ENCODE measurements around the gene IDUA.

IDUA gene

DNA sequence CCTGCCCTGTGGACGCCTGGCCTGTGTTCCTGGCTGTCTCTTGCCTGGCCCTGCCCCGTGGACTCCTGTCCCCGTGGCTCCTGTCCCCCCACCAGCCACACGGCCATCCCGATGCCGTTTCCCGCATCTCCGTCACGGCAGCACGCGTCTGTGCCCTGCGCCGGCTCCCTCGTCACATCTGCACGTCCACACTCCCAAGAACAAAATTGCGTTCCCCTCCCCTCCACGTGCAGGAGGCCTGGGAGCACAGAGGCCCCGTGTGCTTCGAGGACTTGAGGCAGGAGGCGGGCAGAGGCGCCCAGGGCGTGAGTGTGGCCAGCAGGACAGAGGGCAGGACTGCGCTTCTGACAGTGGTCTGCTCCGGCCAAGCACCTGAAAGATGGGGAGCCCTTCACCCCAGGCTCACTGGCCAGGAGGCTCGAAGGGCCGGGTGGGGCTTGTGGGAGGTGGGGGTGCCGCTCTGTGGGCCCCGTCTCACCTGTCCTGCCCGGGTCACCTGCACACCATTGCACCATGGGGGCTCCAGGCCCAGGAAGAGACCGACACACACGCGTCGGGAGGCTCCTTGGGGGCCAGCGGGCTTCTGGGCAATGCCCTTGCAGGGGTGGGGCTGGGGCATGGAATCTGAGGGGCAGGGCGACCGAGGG is 41.9 kb downstream of the IDUA start:
- no peak for DNase-seq (ENCODE audit: low read depth, low spot score)
- no peaks in the 10 kb centered on the region for H3K9me3 ChIP-seq (ENCODE audit: control insufficient read depth, insufficient read depth, low read length)
- WGBS (ENCODE audit: insufficient coverage, insufficient read length): no CpG with 5 or more reads among the region's 36 CpGs
- H3K27ac ChIP-seq (ENCODE audit: low read length): no peak overlapping the region
- peaks cover 11% of the 10 kb centered on the region for H3K36me3 ChIP-seq (ENCODE audit: control insufficient read depth, insufficient read depth, low read length)
- no peaks in the 10 kb centered on the region for H3K27me3 ChIP-seq (ENCODE audit: control insufficient read depth, insufficient read depth, low read length)
- H3K4me3 ChIP-seq (ENCODE audit: low read length): no peak overlapping the region
- H3K4me1 ChIP-seq (ENCODE audit: control insufficient read depth, insufficient read depth, low read length): no peaks in the 10 kb centered on the region

DNA sequence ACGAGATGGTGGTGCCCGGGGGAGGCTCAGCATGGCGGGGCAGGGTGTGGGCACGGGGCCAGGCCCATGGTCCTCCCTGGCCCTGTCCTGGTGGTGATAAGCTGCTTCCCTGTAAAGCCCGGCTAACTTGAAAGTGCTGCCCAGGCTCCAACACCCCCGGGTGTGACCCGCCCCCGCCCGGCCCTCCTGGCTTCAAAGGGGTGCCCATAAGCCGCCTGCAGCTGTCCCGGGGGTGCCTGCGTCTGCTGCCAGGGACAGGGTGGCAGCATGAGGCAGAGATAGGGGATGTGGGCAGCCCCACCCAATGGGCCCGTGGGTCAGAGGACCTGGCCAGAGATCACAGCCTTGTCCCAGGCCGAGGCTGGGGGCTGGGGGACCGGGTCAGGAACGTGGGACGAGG is 42.7 kb downstream of the IDUA start:
- no CpG with 5 or more reads among the region's 17 CpGs for WGBS (ENCODE audit: insufficient coverage, insufficient read length)
- Histone ChIP-seq H3K4me3 (ENCODE audit: low read length) (no peak overlapping the region), H3K4me1 (ENCODE audit: control insufficient read depth, insufficient read depth, low read length) (no peaks in the 10 kb centered on the region), H3K36me3 (ENCODE audit: control insufficient read depth, insufficient read depth, low read length) (peaks cover 9% of the 10 kb centered on the region), H3K9me3 (ENCODE audit: control insufficient read depth, insufficient read depth, low read length) (no peaks in the 10 kb centered on the region), H3K27me3 (ENCODE audit: control insufficient read depth, insufficient read depth, low read length) (no peaks in the 10 kb centered on the region), H3K27ac (ENCODE audit: low read length) (no peak overlapping the region)
- DNase-seq (ENCODE audit: low read depth, low spot score): no peak

- H3K27ac ChIP-seq (ENCODE audit: low read length): no peak overlapping the region
- H3K27me3 ChIP-seq (ENCODE audit: control insufficient read depth, insufficient read depth, low read length): no peaks in the 10 kb centered on the region
- WGBS (ENCODE audit: insufficient coverage, insufficient read length): no CpG with 5 or more reads among the region's 12 CpGs
- DNase-seq (ENCODE audit: low read depth, low spot score): no peak
- no peak overlapping the region for H3K4me3 ChIP-seq (ENCODE audit: low read length)
- H3K4me1 ChIP-seq (ENCODE audit: control insufficient read depth, insufficient read depth, low read length): no peaks in the 10 kb centered on the region
- H3K9me3 ChIP-seq (ENCODE audit: control insufficient read depth, insufficient read depth, low read length): no peaks in the 10 kb centered on the region
- peaks cover 9% of the 10 kb centered on the region for H3K36me3 ChIP-seq (ENCODE audit: control insufficient read depth, insufficient read depth, low read length)
Measured at GRCh38 chr4:1030031-1030430, 43.2 kb downstream of the IDUA start.

- no peaks in the 10 kb centered on the region for H3K4me1 ChIP-seq (ENCODE audit: control insufficient read depth, insufficient read depth, low read length)
- no peak overlapping the region for H3K4me3 ChIP-seq (ENCODE audit: low read length)
- H3K36me3 ChIP-seq (ENCODE audit: control insufficient read depth, insufficient read depth, low read length): peaks cover 5% of the 10 kb centered on the region
- H3K27me3 ChIP-seq (ENCODE audit: control insufficient read depth, insufficient read depth, low read length): no peaks in the 10 kb centered on the region
- WGBS (ENCODE audit: insufficient coverage, insufficient read length): no CpG with 5 or more reads among the region's 16 CpGs
- H3K9me3 ChIP-seq (ENCODE audit: control insufficient read depth, insufficient read depth, low read length): no peaks in the 10 kb centered on the region
- no peak overlapping the region for H3K27ac ChIP-seq (ENCODE audit: low read length)
- DNase-seq (ENCODE audit: low read depth, low spot score): no peak
Measured at GRCh38 chr4:1030559-1030958, 43.7 kb downstream of the IDUA start.

DNA sequence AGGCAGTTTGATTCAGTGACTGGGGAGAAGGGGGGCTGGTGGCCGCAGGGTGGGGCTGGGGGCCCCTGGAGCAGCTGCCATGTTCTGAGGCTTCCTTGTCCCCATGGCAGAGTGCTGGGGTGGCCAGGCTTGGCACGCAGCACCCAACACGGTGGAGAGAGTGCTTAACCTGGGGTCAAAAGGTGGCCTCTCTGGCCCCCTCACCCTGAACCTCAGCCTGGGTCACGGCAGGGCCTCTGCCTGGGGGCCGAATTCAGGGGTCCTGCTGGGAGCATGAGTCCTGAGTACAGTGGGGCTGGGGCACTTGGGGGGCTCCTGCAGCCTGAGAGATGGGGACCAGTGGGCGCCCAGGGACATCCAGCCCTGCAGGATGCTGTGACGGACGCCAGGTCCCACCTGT is 44.5 kb downstream of the IDUA start:
- Histone ChIP-seq H3K36me3 (ENCODE audit: control insufficient read depth, insufficient read depth, low read length) (no peaks in the 10 kb centered on the region), H3K9me3 (ENCODE audit: control insufficient read depth, insufficient read depth, low read length) (no peaks in the 10 kb centered on the region), H3K27ac (ENCODE audit: low read length) (no peak overlapping the region), H3K27me3 (ENCODE audit: control insufficient read depth, insufficient read depth, low read length) (no peaks in the 10 kb centered on the region), H3K4me1 (ENCODE audit: control insufficient read depth, insufficient read depth, low read length) (no peaks in the 10 kb centered on the region), H3K4me3 (ENCODE audit: low read length) (no peak overlapping the region)
- DNase-seq (ENCODE audit: low read depth, low spot score): no peak
- no CpG with 5 or more reads among the region's 8 CpGs for WGBS (ENCODE audit: insufficient coverage, insufficient read length)

- Histone ChIP-seq H3K4me3 (ENCODE audit: low read length) (no peak overlapping the region), H3K4me1 (ENCODE audit: control insufficient read depth, insufficient read depth, low read length) (no peaks in the 10 kb centered on the region), H3K27ac (ENCODE audit: low read length) (no peak overlapping the region), H3K36me3 (ENCODE audit: control insufficient read depth, insufficient read depth, low read length) (no peaks in the 10 kb centered on the region), H3K9me3 (ENCODE audit: control insufficient read depth, insufficient read depth, low read length) (no peaks in the 10 kb centered on the region), H3K27me3 (ENCODE audit: control insufficient read depth, insufficient read depth, low read length) (no peaks in the 10 kb centered on the region)
- WGBS (ENCODE audit: insufficient coverage, insufficient read length): no CpG with 5 or more reads among the region's 37 CpGs
- DNase-seq (ENCODE audit: low read depth, low spot score): no peak
Measured at GRCh38 chr4:1031956-1032795, 45.3 kb downstream of the IDUA start.

DNA sequence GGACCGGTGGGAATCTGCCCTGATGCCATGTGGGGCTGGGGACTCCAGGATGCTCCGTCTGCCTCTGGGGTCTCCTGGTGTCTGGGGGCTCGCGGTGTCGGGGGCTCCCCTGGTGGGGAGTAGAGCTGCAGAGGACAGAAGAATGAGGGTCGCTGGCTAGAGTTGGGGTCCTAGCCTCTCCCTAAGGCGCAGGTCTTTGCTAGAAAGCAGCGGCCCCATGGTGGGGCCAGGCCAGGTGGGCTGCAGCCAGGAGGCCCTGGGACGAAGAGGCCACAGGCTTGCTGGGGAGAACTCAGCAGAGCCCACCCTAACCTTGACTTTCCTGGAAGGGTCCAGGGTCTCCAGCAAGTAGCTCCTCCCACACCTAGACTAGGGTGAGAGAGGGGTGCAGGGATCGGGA is 46.0 kb downstream of the IDUA start:
- Histone ChIP-seq H3K36me3 (ENCODE audit: control insufficient read depth, insufficient read depth, low read length) (no peaks in the 10 kb centered on the region), H3K9me3 (ENCODE audit: control insufficient read depth, insufficient read depth, low read length) (no peaks in the 10 kb centered on the region), H3K27ac (ENCODE audit: low read length) (no peak overlapping the region), H3K4me1 (ENCODE audit: control insufficient read depth, insufficient read depth, low read length) (no peaks in the 10 kb centered on the region), H3K4me3 (ENCODE audit: low read length) (no peak overlapping the region), H3K27me3 (ENCODE audit: control insufficient read depth, insufficient read depth, low read length) (no peaks in the 10 kb centered on the region)
- no CpG with 5 or more reads among the region's 10 CpGs for WGBS (ENCODE audit: insufficient coverage, insufficient read length)
- no peak for DNase-seq (ENCODE audit: low read depth, low spot score)

- Histone ChIP-seq H3K27ac (ENCODE audit: low read length) (no peak overlapping the region), H3K4me1 (ENCODE audit: control insufficient read depth, insufficient read depth, low read length) (no peaks in the 10 kb centered on the region; the same call in 1 of the 2 replicates), H3K27me3 (ENCODE audit: control insufficient read depth, insufficient read depth, low read length) (no peaks in the 10 kb centered on the region), H3K4me3 (ENCODE audit: low read length) (no peak overlapping the region), H3K9me3 (ENCODE audit: control insufficient read depth, insufficient read depth, low read length) (no peaks in the 10 kb centered on the region), H3K36me3 (ENCODE audit: control insufficient read depth, insufficient read depth, low read length) (no peaks in the 10 kb centered on the region)
- no CpG with 5 or more reads among the region's 35 CpGs for WGBS (ENCODE audit: insufficient coverage, insufficient read length)
- no peak for DNase-seq (ENCODE audit: low read depth, low spot score)
Measured at GRCh38 chr4:1033840-1034551, 47.2 kb downstream of the IDUA start.

DNA sequence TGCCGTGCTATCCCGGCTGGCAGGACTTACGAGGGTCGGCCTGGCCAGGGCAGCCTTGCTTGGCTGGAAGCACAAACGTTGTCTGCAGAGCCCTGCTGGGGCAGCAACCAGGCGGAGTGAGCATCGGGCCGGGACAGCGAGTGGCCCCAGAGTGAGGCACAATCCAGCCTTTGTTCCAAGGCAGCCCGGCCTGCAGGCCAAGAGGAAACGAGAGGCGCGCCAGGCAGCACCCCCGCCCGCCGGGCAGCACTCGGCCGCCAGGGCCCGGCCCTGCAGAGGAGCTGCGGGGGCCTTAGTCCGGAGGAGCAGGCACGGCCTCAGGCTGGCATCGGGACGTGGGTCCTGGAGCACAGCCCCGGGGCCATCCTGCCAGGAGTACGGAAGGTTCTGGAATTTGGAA is 48.7 kb downstream of the IDUA start:
- Histone ChIP-seq H3K4me3 (ENCODE audit: low read length) (no peak overlapping the region), H3K9me3 (ENCODE audit: control insufficient read depth, insufficient read depth, low read length) (no peaks in the 10 kb centered on the region), H3K36me3 (ENCODE audit: control insufficient read depth, insufficient read depth, low read length) (no peaks in the 10 kb centered on the region), H3K4me1 (ENCODE audit: control insufficient read depth, insufficient read depth, low read length) (peaks cover 3% of the 10 kb centered on the region), H3K27me3 (ENCODE audit: control insufficient read depth, insufficient read depth, low read length) (no peaks in the 10 kb centered on the region), H3K27ac (ENCODE audit: low read length) (no peak overlapping the region)
- no peak for DNase-seq (ENCODE audit: low read depth, low spot score)
- no CpG with 5 or more reads among the region's 26 CpGs for WGBS (ENCODE audit: insufficient coverage, insufficient read length)

DNA sequence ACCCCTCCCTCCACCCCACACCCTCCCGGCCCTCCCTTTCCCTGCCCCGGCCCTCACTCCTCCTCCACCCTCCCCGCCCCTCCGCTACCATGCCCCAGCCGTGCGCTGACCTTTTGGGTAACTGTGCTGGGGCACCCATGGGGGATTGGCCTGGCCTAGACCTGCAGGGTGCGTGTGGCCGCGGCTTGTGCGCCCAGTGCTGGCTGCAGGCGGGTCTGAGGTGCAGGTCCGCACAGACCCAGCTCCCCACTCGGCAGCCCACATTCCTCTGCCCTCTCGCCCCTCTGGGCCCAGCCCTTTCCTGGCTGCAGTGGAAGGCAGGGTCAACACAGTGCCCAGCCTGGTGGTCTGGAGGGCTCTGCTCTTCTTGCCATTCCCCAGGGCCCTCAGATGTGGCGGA is 49.3 kb downstream of the IDUA start:
- no peaks in the 10 kb centered on the region for H3K9me3 ChIP-seq (ENCODE audit: control insufficient read depth, insufficient read depth, low read length)
- peaks cover 4% of the 10 kb centered on the region for H3K4me1 ChIP-seq (ENCODE audit: control insufficient read depth, insufficient read depth, low read length)
- H3K27me3 ChIP-seq (ENCODE audit: control insufficient read depth, insufficient read depth, low read length): no peaks in the 10 kb centered on the region
- no CpG with 5 or more reads among the region's 15 CpGs for WGBS (ENCODE audit: insufficient coverage, insufficient read length)
- H3K4me3 ChIP-seq (ENCODE audit: low read length): no peak overlapping the region
- H3K36me3 ChIP-seq (ENCODE audit: control insufficient read depth, insufficient read depth, low read length): no peaks in the 10 kb centered on the region
- no peak overlapping the region for H3K27ac ChIP-seq (ENCODE audit: low read length)
- no peak for DNase-seq (ENCODE audit: low read depth, low spot score)
